ENCODE results near the gene FOXB2.

Gene FOXB2

GRCh38 chr9:77019236-77019925 lies at the start of gene FOXB2:
FOXB2 (plus strand) TSS chr9:77019655; CDS start chr9:77019655, 0 bp downstream.
- no peak for TF ChIP-seq CTCF (IDR thresholded peaks at IDR 0.05)

DNA sequence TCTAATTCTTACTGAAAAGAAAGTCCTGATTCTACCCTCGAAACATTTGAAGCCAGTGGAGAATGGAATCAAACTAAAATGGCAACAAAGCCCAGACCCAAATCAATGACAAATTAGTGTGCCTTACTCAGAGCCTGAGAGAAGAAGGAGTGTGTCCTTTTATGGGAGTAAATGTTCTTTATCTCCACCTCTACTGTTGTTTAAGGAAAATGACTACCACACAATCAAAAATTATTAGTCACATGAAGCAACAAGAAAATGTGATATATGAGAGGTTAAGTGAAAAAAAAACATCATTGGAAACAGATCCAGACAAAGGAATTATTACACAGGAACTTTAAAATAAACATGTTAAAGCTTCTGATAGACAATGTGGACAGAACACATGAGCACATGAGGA lies 49.7 kb upstream of the FOXB2 start:
- no peak for TF ChIP-seq CTCF (IDR thresholded peaks at IDR 0.05)

DNA sequence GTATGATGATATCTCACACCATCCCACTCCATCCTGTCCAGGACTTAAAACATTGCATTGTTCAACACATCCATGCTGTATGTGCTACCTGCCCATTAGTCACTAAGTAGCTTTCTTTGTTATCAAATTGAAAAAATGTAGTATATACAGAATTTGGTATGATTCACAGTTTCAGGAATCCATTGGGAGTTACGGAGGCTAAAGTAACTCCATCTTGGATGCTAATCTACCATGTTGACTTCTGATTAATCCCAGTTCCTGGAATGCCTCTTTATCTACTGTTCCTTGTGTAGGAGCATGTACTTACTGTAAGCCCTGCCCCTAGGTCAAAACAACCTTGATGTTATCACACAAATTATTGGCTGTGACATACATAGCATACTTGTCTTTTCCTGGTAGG lies 38.9 kb upstream of the FOXB2 start:
- TF ChIP-seq CTCF (IDR thresholded peaks at IDR 0.05): no peak

DNA sequence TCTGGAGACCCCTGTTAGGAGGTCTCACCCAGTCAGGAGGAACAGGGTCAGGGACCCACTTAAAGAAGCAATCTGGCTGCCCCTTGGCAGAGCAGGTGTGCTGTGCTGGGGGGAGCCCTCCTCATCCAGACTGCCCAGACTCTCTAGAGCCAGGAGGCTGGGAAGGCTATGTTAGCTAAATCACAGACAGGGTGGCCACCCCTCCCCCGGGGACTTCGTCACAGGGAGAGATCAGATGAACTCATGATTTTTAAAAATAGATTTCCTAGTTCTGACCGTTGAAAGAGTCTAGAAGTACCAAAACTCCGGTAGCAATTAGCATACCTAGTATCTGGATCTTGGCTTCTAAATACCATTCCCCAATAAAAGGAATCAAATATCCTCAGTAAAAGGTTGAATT lies 35.0 kb upstream of the FOXB2 start:
- TF ChIP-seq CTCF (IDR thresholded peaks at IDR 0.05): no peak

DNA sequence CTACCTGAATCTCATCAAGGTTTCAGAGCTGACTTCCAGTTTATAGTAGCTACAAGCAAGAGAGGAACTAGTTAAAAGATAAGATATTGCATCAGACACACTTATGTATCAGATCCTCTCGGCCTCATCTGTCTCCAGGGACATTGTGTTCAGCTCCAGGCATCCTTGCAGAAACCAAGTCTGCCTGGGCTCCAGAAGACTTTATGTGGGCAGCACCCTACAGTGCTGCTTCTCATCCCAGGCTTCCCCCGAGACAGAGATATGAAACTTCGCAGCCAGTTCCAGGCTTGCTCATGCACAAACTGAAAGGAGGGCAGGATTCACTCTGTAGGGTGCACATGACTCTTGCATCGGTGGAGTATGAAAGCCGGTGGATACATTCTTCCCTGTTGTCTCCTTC lies 33.9 kb upstream of the FOXB2 start:
- TF ChIP-seq CTCF (IDR thresholded peaks at IDR 0.05): no peak

- TF ChIP-seq CTCF (IDR thresholded peaks at IDR 0.05): peak; percentile 70
These were observed 31.8 kb upstream of the FOXB2 start for GRCh38 chr9:76987594-76988200.

DNA sequence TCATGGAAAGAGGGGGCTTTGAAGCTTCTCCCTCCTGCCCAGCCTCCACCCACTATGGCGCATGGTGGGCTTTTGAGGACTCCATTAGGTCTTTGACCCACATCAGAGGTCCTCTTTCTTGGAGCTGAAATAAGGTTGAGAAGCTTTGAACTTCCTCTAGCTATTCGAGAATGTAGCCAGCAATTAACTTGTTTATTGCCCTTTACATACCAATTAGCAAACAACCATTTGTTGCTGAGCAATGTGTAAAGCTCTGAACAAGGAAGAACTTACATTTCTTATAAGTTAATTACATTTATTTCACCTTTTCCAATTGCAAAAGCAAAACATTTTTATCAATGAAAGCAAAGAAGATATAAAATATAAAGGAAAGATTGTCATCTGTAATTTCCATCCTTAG lies 30.5 kb upstream of the FOXB2 start:
- no peak for TF ChIP-seq CTCF (IDR thresholded peaks at IDR 0.05)
